K562 (cell line): Measurements from ENCODE around the gene GABRB1.

ENCODE experiments used
- BHLHE40 ChIP-seq: IDR thresholded peaks from 2 replicates; pipeline ENCODE4 v1.6.1; 2011; ENCODE audit warnings: low read length, improper control_type of control experiment
- TF ChIP-seq, protein P1 (sequence below): sonication (generic); formaldehyde crosslinking; IDR thresholded peaks from 2 replicates; pipeline ENCODE4 v1.9.0; 2022; ENCODE audit warnings: mild to moderate bottlenecking, missing genetic modification reagents

DNA sequence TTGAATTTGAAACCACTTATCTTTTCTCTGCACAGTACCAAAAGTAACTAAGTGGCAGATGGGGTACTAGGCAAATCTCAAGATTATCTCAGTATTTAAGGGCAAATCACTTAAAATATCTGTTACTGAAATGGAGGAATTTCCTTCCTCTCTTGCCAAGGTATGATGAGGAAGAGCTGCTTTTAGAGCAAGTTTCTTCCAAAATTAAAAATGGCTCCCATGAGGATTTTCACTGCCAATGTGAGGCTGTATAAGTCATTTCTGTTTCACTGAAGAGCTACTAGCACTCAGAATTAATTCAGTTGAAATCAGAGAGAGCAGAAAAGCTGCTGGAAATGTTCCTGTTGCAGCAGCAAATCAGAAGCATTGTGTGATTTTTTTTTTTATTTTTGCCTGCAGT, 43.4 kb downstream of the GABRB1 start:
- TF ChIP-seq, protein P1, sequence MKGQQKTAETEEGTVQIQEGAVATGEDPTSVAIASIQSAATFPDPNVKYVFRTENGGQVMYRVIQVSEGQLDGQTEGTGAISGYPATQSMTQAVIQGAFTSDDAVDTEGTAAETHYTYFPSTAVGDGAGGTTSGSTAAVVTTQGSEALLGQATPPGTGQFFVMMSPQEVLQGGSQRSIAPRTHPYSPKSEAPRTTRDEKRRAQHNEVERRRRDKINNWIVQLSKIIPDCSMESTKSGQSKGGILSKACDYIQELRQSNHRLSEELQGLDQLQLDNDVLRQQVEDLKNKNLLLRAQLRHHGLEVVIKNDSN (CRISPR knock-in tag), result no peak
- TF ChIP-seq BHLHE40, result no peak
